HEK293 (cell line): ENCODE measurements around the gene ZNF582.
A peak's percentile ranks its signal among the peaks of the same experiment; 100 is the strongest.

ENCODE experiments used
- ZBTB7A ChIP-seq: fragments of 450-650 bp; formaldehyde crosslinking; IDR thresholded peaks from 2 replicates; pipeline ENCODE4 v1.5.1; 2016; ENCODE audit warnings: low read depth, missing biosample characterization, missing genetic modification characterization
- ZNF791 ChIP-seq: fragments of 450-650 bp; formaldehyde crosslinking; IDR thresholded peaks from 2 replicates; pipeline ENCODE4 v1.5.1; 2016; ENCODE audit warnings: missing biosample characterization, missing genetic modification characterization
- ZNF792 ChIP-seq: fragments of 450-650 bp; formaldehyde crosslinking; IDR thresholded peaks from 2 replicates; pipeline ENCODE4 v1.5.1; 2016; ENCODE audit warnings: missing biosample characterization, missing genetic modification characterization
- TF ChIP-seq, protein P1 (sequence below): fragments of 450-650 bp; formaldehyde crosslinking; IDR thresholded peaks from 2 replicates; pipeline ENCODE4 v1.5.1; 2016; ENCODE audit warnings: missing biosample characterization, missing genetic modification characterization
- TF ChIP-seq, protein P2 (sequence below): sonication (generic); formaldehyde crosslinking; IDR thresholded peaks from 2 replicates; pipeline ENCODE4 v1.8.1; 2022; ENCODE audit warnings: mild to moderate bottlenecking, moderate library complexity, missing genetic modification reagents

DNA sequence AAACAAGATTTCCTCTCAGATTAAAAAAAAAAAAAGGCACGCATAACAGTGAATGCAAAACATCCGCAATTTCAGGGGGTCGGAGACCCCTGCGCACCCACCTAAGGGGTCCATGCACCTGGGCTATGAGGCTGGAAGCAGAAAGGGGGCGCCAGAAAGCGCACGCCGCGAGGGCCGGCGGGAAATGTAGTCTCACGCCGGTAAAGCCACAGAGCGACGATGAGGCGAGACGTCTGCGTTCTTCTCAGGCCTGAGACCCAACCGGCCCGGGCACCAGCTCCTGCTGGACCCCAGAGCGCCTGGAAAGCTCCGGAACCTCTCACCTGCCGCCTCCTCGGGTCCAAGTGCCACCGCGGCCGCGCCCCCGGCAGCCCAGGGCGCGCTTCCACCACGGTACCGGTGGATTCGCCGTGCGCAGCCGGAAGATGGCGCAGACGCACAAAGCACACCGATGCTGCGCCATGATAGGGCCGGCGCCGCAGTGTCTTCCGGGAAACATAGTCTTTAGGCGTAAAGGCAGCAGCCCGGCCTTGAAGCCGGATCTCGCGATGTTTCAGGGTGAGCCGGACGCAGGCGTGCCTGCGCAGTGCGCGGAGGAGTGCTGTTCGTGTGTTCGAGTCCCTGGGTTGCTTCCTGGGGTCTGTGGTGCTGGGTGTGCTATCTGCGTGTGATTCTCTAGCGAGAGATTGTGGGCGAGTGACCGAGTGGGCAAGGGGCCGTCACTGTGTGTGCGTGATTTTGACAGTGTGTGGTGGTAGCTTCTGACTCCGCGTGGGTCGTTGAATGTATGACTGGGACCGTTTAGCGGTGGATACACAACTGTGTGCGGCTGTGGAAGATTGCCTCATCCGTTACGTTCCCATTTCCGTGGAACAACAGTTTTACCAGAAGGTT lies at the start of gene ZNF582:
- TF ChIP-seq, protein P1, sequence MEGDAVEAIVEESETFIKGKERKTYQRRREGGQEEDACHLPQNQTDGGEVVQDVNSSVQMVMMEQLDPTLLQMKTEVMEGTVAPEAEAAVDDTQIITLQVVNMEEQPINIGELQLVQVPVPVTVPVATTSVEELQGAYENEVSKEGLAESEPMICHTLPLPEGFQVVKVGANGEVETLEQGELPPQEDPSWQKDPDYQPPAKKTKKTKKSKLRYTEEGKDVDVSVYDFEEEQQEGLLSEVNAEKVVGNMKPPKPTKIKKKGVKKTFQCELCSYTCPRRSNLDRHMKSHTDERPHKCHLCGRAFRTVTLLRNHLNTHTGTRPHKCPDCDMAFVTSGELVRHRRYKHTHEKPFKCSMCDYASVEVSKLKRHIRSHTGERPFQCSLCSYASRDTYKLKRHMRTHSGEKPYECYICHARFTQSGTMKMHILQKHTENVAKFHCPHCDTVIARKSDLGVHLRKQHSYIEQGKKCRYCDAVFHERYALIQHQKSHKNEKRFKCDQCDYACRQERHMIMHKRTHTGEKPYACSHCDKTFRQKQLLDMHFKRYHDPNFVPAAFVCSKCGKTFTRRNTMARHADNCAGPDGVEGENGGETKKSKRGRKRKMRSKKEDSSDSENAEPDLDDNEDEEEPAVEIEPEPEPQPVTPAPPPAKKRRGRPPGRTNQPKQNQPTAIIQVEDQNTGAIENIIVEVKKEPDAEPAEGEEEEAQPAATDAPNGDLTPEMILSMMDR (tag by site-specific recombination): peak; percentile 97
- TF ChIP-seq ZNF792 (peak; percentile 72), ZNF791 (no peak), ZBTB7A (tag by site-specific recombination) (peak; percentile 82; the same call in 1 of the 2 replicates)
- TF ChIP-seq, protein P2, sequence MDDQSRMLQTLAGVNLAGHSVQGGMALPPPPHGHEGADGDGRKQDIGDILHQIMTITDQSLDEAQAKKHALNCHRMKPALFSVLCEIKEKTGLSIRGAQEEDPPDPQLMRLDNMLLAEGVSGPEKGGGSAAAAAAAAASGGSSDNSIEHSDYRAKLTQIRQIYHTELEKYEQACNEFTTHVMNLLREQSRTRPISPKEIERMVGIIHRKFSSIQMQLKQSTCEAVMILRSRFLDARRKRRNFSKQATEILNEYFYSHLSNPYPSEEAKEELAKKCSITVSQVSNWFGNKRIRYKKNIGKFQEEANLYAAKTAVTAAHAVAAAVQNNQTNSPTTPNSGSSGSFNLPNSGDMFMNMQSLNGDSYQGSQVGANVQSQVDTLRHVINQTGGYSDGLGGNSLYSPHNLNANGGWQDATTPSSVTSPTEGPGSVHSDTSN: peak; percentile 88
